ENCODE data around the gene SNX20. TPM values are rescaled to one million over a fixed set of nuclear protein-coding genes. Genes with fewer than 3 reads are reported as not detected.

SNX20 gene
- total and polyA plus RNA-seq, 10 of the 15 experiments (the other 5 are each of a cell fraction or from before 2014, with no cell fraction given): 4.6 to 30.8 (median 21.9) TPM

GRCh38 chr16:50718061-50718760 lies 37.1 kb upstream of the SNX20 start:
- Histone ChIP-seq H3K27me3 (replicated peaks in 1 of 2; ENCODE audit: control insufficient read depth in 2 of 2, insufficient read depth in 2 of 2, low read length in 1 of 2) (no peaks in the 10 kb centered on the region), H3K4me3 (no peak overlapping the region), H3K27ac (ENCODE audit: control insufficient read depth, insufficient read depth) (no peak overlapping the region), H2AFZ (ENCODE audit: control insufficient read depth, low read depth, low read length) (no peak overlapping the region), H3K9me3 (replicated peaks; ENCODE audit: control insufficient read depth, insufficient read depth, low read length) (peaks cover 2% of the 10 kb centered on the region; the same call in 2 of the 3 replicates), H3K36me3 (ENCODE audit: control insufficient read depth in 2 of 2, insufficient read depth in 2 of 2, low read length in 1 of 2) (peaks cover 1 to 2% of the 10 kb centered on the region in 2 experiments; a peak in 3 of 4 replicates), H4K20me1 (ENCODE audit: control insufficient read depth, insufficient read depth) (no peaks in the 10 kb centered on the region), H3K79me2 (ENCODE audit: control insufficient read depth, insufficient read depth, low read length) (no peaks in the 10 kb centered on the region), H3K4me2 (ENCODE audit: control insufficient read depth, insufficient read depth) (no peak overlapping the region), H3K4me1 (ENCODE audit: control insufficient read depth, insufficient read depth, low read length) (peaks cover 10% of the 10 kb centered on the region), H3K9ac (ENCODE audit: control insufficient read depth, insufficient read depth, low read length) (no peak overlapping the region)
- WGBS (ENCODE audit: insufficient coverage, insufficient replicate concordance, low lambda C conversion rate, missing lambda C conversion rate): 91% methylated on average over 16 of the region's 16 CpGs
- CTCF ChIA-PET: no interaction called here
- no peak for ATAC-seq
- RAD21 ChIA-PET (ENCODE audit: unreplicated experiment): no interaction called here
- POLR2A ChIA-PET: no interaction called here
- in situ Hi-C loops (cut with MboI): no loop called here
- DNase-seq (ENCODE audit: low read depth, low spot score): no peak
- TSS peak; percentile 55 for BruUV-seq (replicated peaks)
- SMC1A ChIA-PET (ENCODE audit: uncharacterized antibody, unreplicated experiment): interaction anchor here (1.1 to 2.6 kb wide), 4 partner anchors 18 to 28 kb away, joined by 3 to 6 read pairs (median 4); no protein-coding TSS in a partner anchor
- intact Hi-C loops (cut with micrococcal nuclease; ENCODE audit: unreplicated experiment): no loop called here
- no peak for FAIRE-seq
- no peak for TF ChIP-seq PML (IDR thresholded peaks at IDR 0.05; ENCODE audit: low read length)
- no peak for TF ChIP-seq YY1 (IDR thresholded peaks at IDR 0.05; ENCODE audit: low read depth, low read length)
- TF ChIP-seq NR2C1 (IDR thresholded peaks at IDR 0.05): no peak
- TF ChIP-seq RFX5 (IDR thresholded peaks at IDR 0.05; ENCODE audit: low read depth, low read length): no peak
- TF ChIP-seq POLR2AphosphoS5 (IDR thresholded peaks at IDR 0.05; ENCODE audit: low read length): no peak
- TF ChIP-seq, protein P1, sequence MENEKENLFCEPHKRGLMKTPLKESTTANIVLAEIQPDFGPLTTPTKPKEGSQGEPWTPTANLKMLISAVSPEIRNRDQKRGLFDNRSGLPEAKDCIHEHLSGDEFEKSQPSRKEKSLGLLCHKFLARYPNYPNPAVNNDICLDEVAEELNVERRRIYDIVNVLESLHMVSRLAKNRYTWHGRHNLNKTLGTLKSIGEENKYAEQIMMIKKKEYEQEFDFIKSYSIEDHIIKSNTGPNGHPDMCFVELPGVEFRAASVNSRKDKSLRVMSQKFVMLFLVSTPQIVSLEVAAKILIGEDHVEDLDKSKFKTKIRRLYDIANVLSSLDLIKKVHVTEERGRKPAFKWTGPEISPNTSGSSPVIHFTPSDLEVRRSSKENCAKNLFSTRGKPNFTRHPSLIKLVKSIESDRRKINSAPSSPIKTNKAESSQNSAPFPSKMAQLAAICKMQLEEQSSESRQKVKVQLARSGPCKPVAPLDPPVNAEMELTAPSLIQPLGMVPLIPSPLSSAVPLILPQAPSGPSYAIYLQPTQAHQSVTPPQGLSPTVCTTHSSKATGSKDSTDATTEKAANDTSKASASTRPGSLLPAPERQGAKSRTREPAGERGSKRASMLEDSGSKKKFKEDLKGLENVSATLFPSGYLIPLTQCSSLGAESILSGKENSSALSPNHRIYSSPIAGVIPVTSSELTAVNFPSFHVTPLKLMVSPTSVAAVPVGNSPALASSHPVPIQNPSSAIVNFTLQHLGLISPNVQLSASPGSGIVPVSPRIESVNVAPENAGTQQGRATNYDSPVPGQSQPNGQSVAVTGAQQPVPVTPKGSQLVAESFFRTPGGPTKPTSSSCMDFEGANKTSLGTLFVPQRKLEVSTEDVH (IDR thresholded peaks at IDR 0.05; ENCODE audit: low read depth, partially characterized antibody): no peak
- no peak for TF ChIP-seq ATF7 (IDR thresholded peaks at IDR 0.05; ENCODE audit: low read depth)
- no peak for TF ChIP-seq TCF7 (IDR thresholded peaks at IDR 0.05; ENCODE audit: borderline replicate concordance)
- no peak for TF ChIP-seq SUZ12 (IDR thresholded peaks at IDR 0.05; ENCODE audit: unreplicated experiment)
- TF ChIP-seq TCF12 (IDR thresholded peaks at IDR 0.05; ENCODE audit: low read depth, low read length): no peak
- TF ChIP-seq, protein P2, sequence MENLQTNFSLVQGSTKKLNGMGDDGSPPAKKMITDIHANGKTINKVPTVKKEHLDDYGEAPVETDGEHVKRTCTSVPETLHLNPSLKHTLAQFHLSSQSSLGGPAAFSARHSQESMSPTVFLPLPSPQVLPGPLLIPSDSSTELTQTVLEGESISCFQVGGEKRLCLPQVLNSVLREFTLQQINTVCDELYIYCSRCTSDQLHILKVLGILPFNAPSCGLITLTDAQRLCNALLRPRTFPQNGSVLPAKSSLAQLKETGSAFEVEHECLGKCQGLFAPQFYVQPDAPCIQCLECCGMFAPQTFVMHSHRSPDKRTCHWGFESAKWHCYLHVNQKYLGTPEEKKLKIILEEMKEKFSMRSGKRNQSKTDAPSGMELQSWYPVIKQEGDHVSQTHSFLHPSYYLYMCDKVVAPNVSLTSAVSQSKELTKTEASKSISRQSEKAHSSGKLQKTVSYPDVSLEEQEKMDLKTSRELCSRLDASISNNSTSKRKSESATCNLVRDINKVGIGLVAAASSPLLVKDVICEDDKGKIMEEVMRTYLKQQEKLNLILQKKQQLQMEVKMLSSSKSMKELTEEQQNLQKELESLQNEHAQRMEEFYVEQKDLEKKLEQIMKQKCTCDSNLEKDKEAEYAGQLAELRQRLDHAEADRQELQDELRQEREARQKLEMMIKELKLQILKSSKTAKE (IDR thresholded peaks at IDR 0.05; ENCODE audit: low read depth, poor library complexity, severe bottlenecking): no peak
- no peak for TF ChIP-seq NBN (IDR thresholded peaks at IDR 0.05)
- TF ChIP-seq USF1 (IDR thresholded peaks at IDR 0.05; ENCODE audit: borderline replicate concordance, extremely low read length, insufficient read depth, low read depth, low read length): no peak
- TF ChIP-seq ZSCAN29 (IDR thresholded peaks at IDR 0.05): no peak
- no peak for TF ChIP-seq CBX5 (IDR thresholded peaks at IDR 0.05; ENCODE audit: low read depth)
- no peak for TF ChIP-seq FOXM1 (IDR thresholded peaks at IDR 0.05; ENCODE audit: low read depth, low read length)

Measured in GM12878 (cell line).